H1 (cell line): ENCODE results near the gene ANXA8L1. TPM values are rescaled to one million over a fixed set of nuclear protein-coding genes. Genes with fewer than 3 reads are reported as not detected.
"Not testable (repeated sequence)": the region's sequence is repeated elsewhere in the genome, so short reads cannot be mapped to it uniquely, and the experiment has no call there.

Source experiments
- CTCF ChIA-PET: fragments of 300-600 bp; sonication (Branson Sonifier 250); formaldehyde crosslinking; loops from one replicate; lab custom pipeline; 2021; ENCODE audit not compliant: partially characterized antibody; lab: Charles Lee
- POLR2A ChIA-PET: fragments of 300-600 bp; sonication (Branson Sonifier 250); formaldehyde crosslinking; loops from one replicate; lab custom pipeline; 2021; ENCODE audit warnings: inconsistent platforms; ENCODE audit not compliant: partially characterized antibody; lab: Charles Lee
- DNase-seq, 2 experiments: peaks; one replicate each; pipeline versions ENCODE4 v3.0.0 to v3.0.0-alpha.2; 2010 to 2022; ENCODE audit warnings: low spot score in 2 of 2, low read depth in 1 of 2, mixed read lengths in 1 of 2
- FAIRE-seq: peaks from 2 replicates; lab custom pipeline; 2011; peaks lifted over from hg19 to GRCh38; lab: Jason Lieb, UNC
- H2AFZ ChIP-seq: 2 replicates; pipeline ENCODE4 v1.8.1; 2012; ENCODE audit warnings: low read length, inconsistent platforms
- H2AK5ac ChIP-seq: 2 replicates; pipeline ENCODE4 v1.6.1; 2013; ENCODE audit warnings: low read depth, low read length
- H2BK120ac ChIP-seq: replicated peaks from 2 replicates; pipeline ENCODE3; 2013; ENCODE audit warnings: low read depth, low read length, inconsistent platforms
- H2BK12ac ChIP-seq: 2 replicates; pipeline ENCODE4 v1.6.1; 2013; ENCODE audit warnings: low read depth, low read length
- H2BK15ac ChIP-seq: 2 replicates; pipeline ENCODE4 v1.6.1; 2013; ENCODE audit warnings: low read length
- H2BK20ac ChIP-seq: 2 replicates; pipeline ENCODE4 v1.6.1; 2013; ENCODE audit warnings: low read length
- H2BK5ac ChIP-seq: 2 replicates; pipeline ENCODE4 v1.6.1; 2013; ENCODE audit warnings: low read depth, low read length
- H3K14ac ChIP-seq: 2 replicates; pipeline ENCODE4 v1.6.1; 2013; ENCODE audit warnings: inconsistent platforms; ENCODE audit not compliant: insufficient read length
- H3K18ac ChIP-seq: 2 replicates; pipeline ENCODE4 v1.6.1; 2013; ENCODE audit warnings: low read length; ENCODE audit errors: extremely low read depth
- H3K23ac ChIP-seq: 2 replicates; pipeline ENCODE4 v1.6.1; 2013; ENCODE audit warnings: inconsistent platforms; ENCODE audit not compliant: insufficient read length
- H3K23me2 ChIP-seq: 2 replicates; pipeline ENCODE4 v1.6.1; 2013; ENCODE audit warnings: low read depth, low read length
- H3K27ac ChIP-seq: 2 replicates; pipeline ENCODE4 v1.6.1; 2011; ENCODE audit warnings: low read depth, low read length, inconsistent platforms
- H3K27me3 ChIP-seq, 4 experiments: replicated peaks in 1 of 4; 1 replicate in 1 of 4; 2 replicates in 3 of 4; pipeline versions ENCODE4 v1.6.1 to v1.8.1; 2011 to 2013; ENCODE audit warnings: low read length in 3 of 4, mild to moderate bottlenecking in 3 of 4, inconsistent platforms in 2 of 4, mixed read lengths in 2 of 4, moderate library complexity in 1 of 4; ENCODE audit not compliant: control insufficient read depth in 3 of 4, insufficient read depth in 3 of 4; ENCODE audit errors: extremely low read depth in 1 of 4
- H3K36me3 ChIP-seq, 4 experiments: 2 replicates each; pipeline versions ENCODE4 v1.6.1 to v1.8.1; 2011 to 2013; ENCODE audit warnings: mild to moderate bottlenecking in 4 of 4, low read length in 3 of 4, moderate library complexity in 2 of 4, control low read depth in 1 of 4, inconsistent platforms in 1 of 4; ENCODE audit not compliant: insufficient read depth in 4 of 4, control insufficient read depth in 2 of 4
- H3K4ac ChIP-seq: replicated peaks from 2 replicates; pipeline ENCODE3; 2013; ENCODE audit warnings: low read length, low read depth, mixed read lengths, inconsistent platforms; ENCODE audit not compliant: insufficient read length
- H3K4me1 ChIP-seq, 4 experiments: replicated peaks in 1 of 4; 1 replicate in 1 of 4; 2 replicates in 3 of 4; pipeline versions ENCODE4 v1.6.1 to v1.8.1; 2011 to 2013; ENCODE audit warnings: low read length in 3 of 4, inconsistent platforms in 2 of 4, mixed read lengths in 1 of 4; ENCODE audit not compliant: insufficient read depth in 4 of 4, control insufficient read depth in 3 of 4
- H3K4me2 ChIP-seq, 2 experiments: 2 replicates each; pipeline versions ENCODE4 v1.6.1 to v1.8.1; 2011 to 2013; ENCODE audit warnings: low read depth in 2 of 2, low read length in 2 of 2, control low read depth in 1 of 2, inconsistent platforms in 1 of 2, mild to moderate bottlenecking in 1 of 2; ENCODE audit not compliant: insufficient read depth in 1 of 2
- H3K4me3 ChIP-seq, 4 experiments: fragments of 200-600, 300-600 bp in 1 of 4; sonication (generic), shearing (Covaris generic), sonication (Bioruptor Twin) in 1 of 4; 2 replicates each; pipeline versions ENCODE4 v1.5.1 to v1.8.1; 2011 to 2016; ENCODE audit warnings: low read length in 4 of 4, low read depth in 3 of 4, control low read depth in 2 of 4, inconsistent platforms in 2 of 4, mild to moderate bottlenecking in 2 of 4, mixed read lengths in 1 of 4, moderate library complexity in 1 of 4; ENCODE audit not compliant: insufficient read depth in 2 of 4; ENCODE audit errors: extremely low read depth in 1 of 4
- H3K56ac ChIP-seq: replicated peaks from 2 replicates; pipeline ENCODE3; 2013; ENCODE audit warnings: low read depth, mild to moderate bottlenecking, mixed read lengths, low read length, inconsistent platforms; ENCODE audit not compliant: insufficient read length
- H3K79me1 ChIP-seq: 2 replicates; pipeline ENCODE4 v1.6.1; 2013; ENCODE audit warnings: low read depth, low read length, control low read depth
- H3K79me2 ChIP-seq, 2 experiments: 2 replicates each; pipeline versions ENCODE4 v1.6.1 to v1.8.1; 2012 to 2013; ENCODE audit warnings: low read length in 2 of 2, mild to moderate bottlenecking in 2 of 2, inconsistent platforms in 1 of 2; ENCODE audit not compliant: insufficient read depth in 2 of 2, control insufficient read depth in 1 of 2
- H3K9ac ChIP-seq, 4 experiments: replicated peaks in 1 of 4; 1 replicate in 1 of 4; 2 replicates in 3 of 4; pipeline versions ENCODE4 v1.6.1 to v1.8.1; 2011 to 2013; ENCODE audit warnings: low read depth in 3 of 4, low read length in 3 of 4, control low read depth in 2 of 4, mild to moderate bottlenecking in 2 of 4, moderate library complexity in 2 of 4, inconsistent platforms in 1 of 4; ENCODE audit errors: extremely low read depth in 1 of 4
- H3K9me3 ChIP-seq, 2 experiments: 2 replicates each; pipeline versions ENCODE4 v1.6.1 to v1.8.1; 2012 to 2013; ENCODE audit warnings: mild to moderate bottlenecking in 2 of 2, moderate library complexity in 2 of 2, control low read depth in 1 of 2, inconsistent platforms in 1 of 2, low read depth in 1 of 2, low read length in 1 of 2, mixed read lengths in 1 of 2; ENCODE audit not compliant: insufficient read depth in 2 of 2
- H4K20me1 ChIP-seq, 2 experiments: replicated peaks in 1 of 2; 2 replicates each; pipeline versions ENCODE3 to v1.8.1; 2011 to 2013; ENCODE audit warnings: inconsistent platforms in 2 of 2, low read length in 2 of 2, mild to moderate bottlenecking in 1 of 2; ENCODE audit not compliant: insufficient read depth in 2 of 2, control insufficient read depth in 1 of 2
- H4K5ac ChIP-seq: 2 replicates; pipeline ENCODE4 v1.6.1; 2013; ENCODE audit warnings: low read length, low read depth, mixed read lengths, inconsistent platforms; ENCODE audit not compliant: insufficient read length
- H4K8ac ChIP-seq: 2 replicates; pipeline ENCODE4 v1.8.0; 2013; ENCODE audit warnings: mild to moderate bottlenecking, moderate library complexity, low read length, inconsistent platforms; ENCODE audit not compliant: insufficient read depth; ENCODE audit errors: extremely low read depth
- H4K91ac ChIP-seq: replicated peaks from 2 replicates; pipeline ENCODE3; 2013; ENCODE audit warnings: low read length, mixed read lengths, inconsistent platforms; ENCODE audit not compliant: insufficient read length
- WGBS, 2 experiments: shearing (Covaris generic) in 1 of 2; methylation state at CpG; one replicate each; pipeline versions ENCODE4 v1.1.6 to v1.1.7; 2013 to 2015; ENCODE audit warnings: low lambda C conversion rate in 2 of 2, mixed read lengths in 2 of 2, inconsistent platforms in 1 of 2, low coverage in 1 of 2, missing lambda C conversion rate in 1 of 2; ENCODE audit not compliant: insufficient replicate concordance in 2 of 2, insufficient coverage in 1 of 2, insufficient read length in 1 of 2; ENCODE audit errors: extremely low coverage in 1 of 2, missing lambda C conversion rate in 1 of 2; 5-methylcytosine and 5-hydroxymethylcytosine counted together
- polyA plus RNA-seq, 7 experiments: library from polyadenylated mRNA; depleted of rRNA in 3 of 7; stranded (reverse) in 5 of 7; unstranded in 2 of 7; fragments of >200 nt in 5 of 7; fragments of 200-250 nt in 2 of 7; gene quantifications; 1 replicate in 5 of 7; 2 replicates in 1 of 7; 4 replicates in 1 of 7; pipeline versions ENCODE4 v1.2.1 to v1.2.3, GENCODE V29; 2011 to 2013; ENCODE audit warnings: missing spikeins in 2 of 7, mixed read lengths in 2 of 7
- total RNA-seq: library from RNA; stranded (reverse); fragmentation: NEBNext Ultra II Directional; extraction: Animal tissue kit (Norgen Biotek cat#: 25700); gene quantifications from 2 replicates; pipeline ENCODE4 v1.2.1, GENCODE V29; 2021

ANXA8L1 gene
- total and polyA plus RNA-seq, 2 of the 8 experiments (the other 6 are each of a cell fraction or from before 2014, with no cell fraction given) = not detected

DNA sequence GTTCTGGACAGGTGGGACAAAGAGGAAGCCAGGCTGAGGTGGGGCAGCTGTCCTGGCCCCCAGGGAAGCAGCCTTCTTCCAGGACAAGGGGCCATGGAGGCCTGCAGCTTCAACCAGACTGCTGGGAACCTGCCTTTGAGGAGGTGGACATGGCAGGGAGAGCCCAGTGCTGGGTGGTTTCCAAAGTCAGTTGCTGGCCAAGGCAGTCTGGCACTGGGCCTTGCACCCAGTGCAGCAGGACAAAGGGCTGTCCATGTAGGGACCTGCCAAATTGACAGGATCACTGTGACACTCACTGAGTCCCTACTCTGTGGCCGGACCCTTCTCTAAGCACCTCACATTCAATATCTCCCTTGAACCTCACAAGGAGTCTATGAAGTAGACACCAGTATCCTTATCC lies 1.4 kb downstream of the ANXA8L1 start:
- CTCF ChIA-PET, H3K79me1 ChIP-seq, H3K27me3 ChIP-seq, H3K9me3 ChIP-seq, H3K23ac ChIP-seq, POLR2A ChIA-PET, H4K8ac ChIP-seq, H3K4me2 ChIP-seq, H3K9ac ChIP-seq, H3K23me2 ChIP-seq, FAIRE-seq, H2AFZ ChIP-seq, H3K4me1 ChIP-seq, H3K79me2 ChIP-seq, H4K20me1 ChIP-seq, H2BK15ac ChIP-seq, H4K5ac ChIP-seq, H2AK5ac ChIP-seq, H3K14ac ChIP-seq, H2BK12ac ChIP-seq, H3K18ac ChIP-seq, H3K36me3 ChIP-seq, H3K56ac ChIP-seq, H3K4me3 ChIP-seq, H2BK20ac ChIP-seq, H2BK120ac ChIP-seq, DNase-seq, H3K4ac ChIP-seq, H4K91ac ChIP-seq, H3K27ac ChIP-seq, H2BK5ac ChIP-seq: not testable (repeated sequence)
- no CpG with 5 or more reads among the region's 1 CpG for WGBS, 2 experiments

DNA sequence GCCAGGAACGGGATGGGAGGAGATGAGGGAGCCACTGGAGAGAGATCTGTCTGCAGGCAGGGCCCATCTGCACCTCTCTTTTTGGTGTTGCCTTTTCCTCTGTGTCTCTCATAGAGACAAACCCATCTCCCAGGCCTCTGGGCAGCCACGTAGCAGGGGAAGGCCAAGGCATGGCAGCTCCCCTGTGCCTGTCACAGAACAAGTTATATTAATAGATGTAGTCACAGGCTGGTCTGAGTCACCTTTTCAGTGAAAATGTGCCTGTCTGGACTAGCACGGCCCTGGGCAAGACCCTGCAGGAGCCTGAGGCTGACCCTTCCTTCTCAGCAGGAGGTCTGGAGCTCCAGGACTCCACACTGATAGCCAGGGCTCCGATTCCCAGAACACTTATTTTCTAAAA lies 2.1 kb downstream of the ANXA8L1 start:
- H4K5ac ChIP-seq, H3K14ac ChIP-seq, H4K91ac ChIP-seq, H3K4ac ChIP-seq, H2AK5ac ChIP-seq, H2BK20ac ChIP-seq, H2BK120ac ChIP-seq, H4K20me1 ChIP-seq, H4K8ac ChIP-seq, POLR2A ChIA-PET, FAIRE-seq, H3K79me2 ChIP-seq, H2BK15ac ChIP-seq, H3K4me2 ChIP-seq, H3K23ac ChIP-seq, H3K79me1 ChIP-seq, H3K4me3 ChIP-seq, H3K4me1 ChIP-seq, H3K18ac ChIP-seq, H3K27me3 ChIP-seq, H3K27ac ChIP-seq, H2BK5ac ChIP-seq, CTCF ChIA-PET, H3K9ac ChIP-seq, H2BK12ac ChIP-seq, H2AFZ ChIP-seq, H3K23me2 ChIP-seq, H3K56ac ChIP-seq, H3K36me3 ChIP-seq, DNase-seq, H3K9me3 ChIP-seq: not testable (repeated sequence)
- WGBS, 2 experiments = no CpG with 5 or more reads among the region's 4 CpGs
